OCI-LY3 (cell line): ENCODE measurements around the gene CUTC.

Source experiments
- EZH2phosphoT487 ChIP-seq: fragments of 200-600 bp; shearing (Covaris generic); IDR thresholded peaks from 2 replicates; pipeline ENCODE4 v1.6.1; 2018; ENCODE audit warnings: antibody characterized with exemption, mixed run types, low read depth
- TF ChIP-seq, protein P1 (sequence below): fragments of 200-600, 300-600 bp; sonication (generic); IDR thresholded peaks from 2 replicates; pipeline ENCODE4 v1.5.1; 2014; ENCODE audit warnings: antibody characterized with exemption, low read length, low read depth

- TF ChIP-seq, protein P1, sequence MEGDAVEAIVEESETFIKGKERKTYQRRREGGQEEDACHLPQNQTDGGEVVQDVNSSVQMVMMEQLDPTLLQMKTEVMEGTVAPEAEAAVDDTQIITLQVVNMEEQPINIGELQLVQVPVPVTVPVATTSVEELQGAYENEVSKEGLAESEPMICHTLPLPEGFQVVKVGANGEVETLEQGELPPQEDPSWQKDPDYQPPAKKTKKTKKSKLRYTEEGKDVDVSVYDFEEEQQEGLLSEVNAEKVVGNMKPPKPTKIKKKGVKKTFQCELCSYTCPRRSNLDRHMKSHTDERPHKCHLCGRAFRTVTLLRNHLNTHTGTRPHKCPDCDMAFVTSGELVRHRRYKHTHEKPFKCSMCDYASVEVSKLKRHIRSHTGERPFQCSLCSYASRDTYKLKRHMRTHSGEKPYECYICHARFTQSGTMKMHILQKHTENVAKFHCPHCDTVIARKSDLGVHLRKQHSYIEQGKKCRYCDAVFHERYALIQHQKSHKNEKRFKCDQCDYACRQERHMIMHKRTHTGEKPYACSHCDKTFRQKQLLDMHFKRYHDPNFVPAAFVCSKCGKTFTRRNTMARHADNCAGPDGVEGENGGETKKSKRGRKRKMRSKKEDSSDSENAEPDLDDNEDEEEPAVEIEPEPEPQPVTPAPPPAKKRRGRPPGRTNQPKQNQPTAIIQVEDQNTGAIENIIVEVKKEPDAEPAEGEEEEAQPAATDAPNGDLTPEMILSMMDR: no peak
- TF ChIP-seq EZH2phosphoT487: no peak
Observed at GRCh38 chr10:99682752-99683151, 49.3 kb upstream of the CUTC start.
